DOHH2 (cell line): ENCODE results near the gene ZNF723.

Experiments used
- EZH2phosphoT487 ChIP-seq: fragments of 200-600 bp; sonication (generic); IDR thresholded peaks from 2 replicates; pipeline ENCODE4 v1.6.1; 2017; ENCODE audit warnings: borderline replicate concordance, mild to moderate bottlenecking, antibody characterized with exemption, low read length, moderate library complexity, mixed read lengths
- TF ChIP-seq, protein P1 (sequence below): fragments of 200-600 bp; sonication (generic); IDR thresholded peaks from one replicate; pipeline ENCODE4 v1.5.1; 2014; ENCODE audit warnings: antibody characterized with exemption, mild to moderate bottlenecking, low read depth, low read length; ENCODE audit not compliant: poor library complexity, severe bottlenecking

DNA sequence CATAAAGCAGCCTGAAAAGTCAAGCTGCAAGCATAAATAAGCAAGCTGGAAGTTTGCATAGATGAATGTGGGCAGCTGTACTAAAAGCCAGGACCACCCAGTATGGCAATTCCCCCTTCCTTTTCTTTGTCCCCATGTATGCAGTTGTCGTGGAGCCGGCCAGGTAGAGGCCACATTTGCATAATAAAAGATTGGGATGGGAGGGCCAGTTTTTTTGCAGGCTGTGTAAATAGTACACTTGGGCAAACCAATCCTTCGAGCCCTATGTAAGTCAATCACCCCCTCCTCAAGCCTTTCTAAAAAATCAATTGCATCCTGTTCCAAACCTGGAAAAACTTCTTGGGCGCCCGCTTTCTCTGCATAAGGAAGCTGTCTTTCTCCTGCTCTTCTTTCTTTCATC lies 35.1 kb upstream of the ZNF723 start:
- TF ChIP-seq, protein P1, sequence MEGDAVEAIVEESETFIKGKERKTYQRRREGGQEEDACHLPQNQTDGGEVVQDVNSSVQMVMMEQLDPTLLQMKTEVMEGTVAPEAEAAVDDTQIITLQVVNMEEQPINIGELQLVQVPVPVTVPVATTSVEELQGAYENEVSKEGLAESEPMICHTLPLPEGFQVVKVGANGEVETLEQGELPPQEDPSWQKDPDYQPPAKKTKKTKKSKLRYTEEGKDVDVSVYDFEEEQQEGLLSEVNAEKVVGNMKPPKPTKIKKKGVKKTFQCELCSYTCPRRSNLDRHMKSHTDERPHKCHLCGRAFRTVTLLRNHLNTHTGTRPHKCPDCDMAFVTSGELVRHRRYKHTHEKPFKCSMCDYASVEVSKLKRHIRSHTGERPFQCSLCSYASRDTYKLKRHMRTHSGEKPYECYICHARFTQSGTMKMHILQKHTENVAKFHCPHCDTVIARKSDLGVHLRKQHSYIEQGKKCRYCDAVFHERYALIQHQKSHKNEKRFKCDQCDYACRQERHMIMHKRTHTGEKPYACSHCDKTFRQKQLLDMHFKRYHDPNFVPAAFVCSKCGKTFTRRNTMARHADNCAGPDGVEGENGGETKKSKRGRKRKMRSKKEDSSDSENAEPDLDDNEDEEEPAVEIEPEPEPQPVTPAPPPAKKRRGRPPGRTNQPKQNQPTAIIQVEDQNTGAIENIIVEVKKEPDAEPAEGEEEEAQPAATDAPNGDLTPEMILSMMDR = no peak
- no peak for TF ChIP-seq EZH2phosphoT487
